ENCODE data around the gene EPHA1. TPM values are rescaled to one million over a fixed set of nuclear protein-coding genes. Genes with fewer than 3 reads are reported as not detected.
A peak's percentile ranks its signal among the peaks of the same experiment; 100 is the strongest.

EPHA1 gene
- total RNA-seq, result not detected in 2 replicates
- polyA plus RNA-seq, result 0.06 and 0.07 TPM in 2 replicates
- polyA plus RNA-seq (2011; cell fraction: cytosol; rRNA removed), result 0.01 TPM in 1 of 2 replicates, not detected in the other
- polyA plus RNA-seq (2011; cell fraction: nucleus; rRNA removed), result 0.03 and 0.50 TPM in 2 replicates
- 4.1 and 5.5 TPM in 2 replicates for polyA plus RNA-seq (2012)
- not detected in 2 replicates for polyA minus RNA-seq
- polyA minus RNA-seq (2011; cell fraction: cytosol; rRNA and poly(A)+ RNA removed), result not detected
- not detected in 2 replicates for polyA minus RNA-seq (2011; cell fraction: nucleus; rRNA and poly(A)+ RNA removed)
- not detected for Bru-seq, nascent RNA
- BruChase-seq, experiment 1, labeled RNA remaining after a 6-hour chase, result percentile 6 among the genes with signal in this experiment
- BruChase-seq, experiment 2, labeled RNA remaining after a 2-hour chase, result percentile 6 among the genes with signal in this experiment
- long read RNA-seq, partial matches to known transcripts, result 1 of 2 reads
- long read RNA-seq, other reads (novel, unspliced or antisense), result 1 of 2 reads

DNA sequence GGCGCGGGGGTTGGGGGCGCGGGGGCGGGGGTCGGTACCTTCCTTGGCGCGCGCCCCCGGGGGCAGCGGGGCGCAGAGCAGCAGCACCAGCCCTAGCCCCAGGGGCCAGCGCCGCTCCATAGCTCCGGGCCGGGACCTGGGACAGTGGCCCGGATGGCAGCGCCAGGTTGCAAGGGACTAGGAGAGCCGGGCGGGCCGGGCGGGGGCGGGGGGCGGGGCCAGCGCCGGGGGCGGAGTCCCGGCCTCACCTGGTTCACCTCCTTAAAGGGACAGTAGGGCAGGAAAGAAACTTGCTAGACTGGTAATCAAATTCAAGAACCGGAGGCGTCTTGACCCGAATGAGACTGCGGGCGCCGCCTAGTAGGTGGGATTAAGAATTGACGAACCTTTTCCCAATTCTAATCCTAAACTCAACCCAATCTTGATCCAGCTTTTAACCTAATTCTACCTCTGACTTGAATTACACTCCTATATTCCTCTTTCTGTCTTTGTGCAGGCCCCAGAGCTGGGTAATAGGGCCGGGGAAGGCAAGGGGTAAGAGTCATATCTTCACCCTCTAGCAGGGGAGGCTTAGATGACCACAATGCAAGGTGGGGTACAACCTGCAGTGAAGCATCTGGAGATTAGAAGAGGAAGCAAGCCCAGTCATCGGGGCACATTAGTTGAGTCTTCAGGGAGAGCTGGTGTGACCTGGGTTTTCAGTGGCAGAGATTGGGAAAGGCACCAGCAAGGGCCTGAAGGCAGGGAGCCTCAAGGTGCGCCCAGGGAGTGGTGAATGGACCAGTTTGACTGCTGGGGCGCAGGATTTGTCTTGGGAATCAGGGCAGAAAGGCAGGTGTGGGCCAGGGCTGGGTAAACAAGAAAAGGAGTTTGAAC lies at the start of gene EPHA1:
EPHA1 (minus strand) TSS at position 171 of the 876 bp plus-strand sequence; CDS start at position 120, 51 bp downstream.
- Histone ChIP-seq H3K9ac (replicated peaks; ENCODE audit: extremely low read depth, insufficient read depth, low read length) (no peak within 1 kb of the TSS), H3K36me3 (ENCODE audit: control insufficient read depth in 2 of 2, extremely low read depth in 1 of 2, insufficient read depth in 2 of 2, low read length in 2 of 2) (no peaks in the 10 kb centered on the region), H2AFZ (ENCODE audit: low read depth, low read length) (no peak within 1 kb of the TSS), H3K27me3 (ENCODE audit: control insufficient read depth in 2 of 2, insufficient read depth in 2 of 2, low read length in 2 of 2) (no peaks in the 10 kb centered on the region), H4K20me1 (replicated peaks; ENCODE audit: control insufficient read depth, extremely low read depth, insufficient read depth, low read length) (no peaks in the 10 kb centered on the region), H3K79me2 (ENCODE audit: control insufficient read depth, insufficient read depth, low read length) (no peaks in the 10 kb centered on the region), H3K4me1 (ENCODE audit: control insufficient read depth, extremely low read depth, insufficient read depth, low read length) (peaks cover 14% of the 10 kb centered on the region), H3K9me3 (replicated peaks; ENCODE audit: control insufficient read depth, insufficient read depth, low read length) (no peaks in the 10 kb centered on the region), H3K4me3 (replicated peaks in 1 of 3; ENCODE audit: insufficient read depth in 1 of 3, low read depth in 1 of 3, low read length in 3 of 3) (no peak within 1 kb of the TSS), H3K9me1 (replicated peaks; ENCODE audit: control insufficient read depth, extremely low read depth, insufficient read depth, low read length) (no peaks in the 10 kb centered on the region), H3K27ac (ENCODE audit: insufficient read depth, low read depth, low read length) (no peak within 1 kb of the TSS), H3K4me2 (ENCODE audit: insufficient read depth, low read length) (no peak within 1 kb of the TSS)
- ChIA-PET POLR2A (no interaction called here), CTCF (interaction anchor here (0.8 to 4.7 kb wide), 4 partner anchors 17 to 719 kb away, joined by 3 to 16 read pairs (median 4); no protein-coding TSS in a partner anchor)
- TF ChIP-seq EZH2 (IDR thresholded peaks at IDR 0.05; ENCODE audit: borderline replicate concordance, low read depth, low read length, severe bottlenecking), result no peak
- TF ChIP-seq, protein P1, sequence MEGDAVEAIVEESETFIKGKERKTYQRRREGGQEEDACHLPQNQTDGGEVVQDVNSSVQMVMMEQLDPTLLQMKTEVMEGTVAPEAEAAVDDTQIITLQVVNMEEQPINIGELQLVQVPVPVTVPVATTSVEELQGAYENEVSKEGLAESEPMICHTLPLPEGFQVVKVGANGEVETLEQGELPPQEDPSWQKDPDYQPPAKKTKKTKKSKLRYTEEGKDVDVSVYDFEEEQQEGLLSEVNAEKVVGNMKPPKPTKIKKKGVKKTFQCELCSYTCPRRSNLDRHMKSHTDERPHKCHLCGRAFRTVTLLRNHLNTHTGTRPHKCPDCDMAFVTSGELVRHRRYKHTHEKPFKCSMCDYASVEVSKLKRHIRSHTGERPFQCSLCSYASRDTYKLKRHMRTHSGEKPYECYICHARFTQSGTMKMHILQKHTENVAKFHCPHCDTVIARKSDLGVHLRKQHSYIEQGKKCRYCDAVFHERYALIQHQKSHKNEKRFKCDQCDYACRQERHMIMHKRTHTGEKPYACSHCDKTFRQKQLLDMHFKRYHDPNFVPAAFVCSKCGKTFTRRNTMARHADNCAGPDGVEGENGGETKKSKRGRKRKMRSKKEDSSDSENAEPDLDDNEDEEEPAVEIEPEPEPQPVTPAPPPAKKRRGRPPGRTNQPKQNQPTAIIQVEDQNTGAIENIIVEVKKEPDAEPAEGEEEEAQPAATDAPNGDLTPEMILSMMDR (IDR thresholded peaks at IDR 0.05; ENCODE audit: extremely low read depth in 1 of 2, insufficient read depth in 1 of 2, low read depth in 1 of 2, low read length in 2 of 2), result peak; percentile 24 to 34
- no TSS peak for BruUV-seq (replicated peaks)
- FAIRE-seq (no peak), DNase-seq (ENCODE audit: low read depth, low spot score) (no peak)
- intact Hi-C loops (cut with micrococcal nuclease), result no loop called here
- dilution Hi-C loops (cut with MboI; ENCODE audit: extremely low pct_ligation_motif_present, low sequenced_read_pairs), result no loop called here

All from endothelial cell of umbilical vein (primary cell).